GM12878 (cell line): ENCODE measurements around the gene CHKA. TPM values are rescaled to one million over a fixed set of nuclear protein-coding genes. Genes with fewer than 3 reads are reported as not detected.

Experiments
- CEBPZ ChIP-seq: fragments of 150-350 bp; IDR thresholded peaks from 2 replicates; pipeline ENCODE4 v1.6.1; 2016; ENCODE audit warnings: low read depth, low read length
- CREB1 ChIP-seq: IDR thresholded peaks from 2 replicates; pipeline ENCODE4 v1.6.1; 2012; ENCODE audit warnings: low read depth, mild to moderate bottlenecking, inconsistent platforms
- CREM ChIP-seq: IDR thresholded peaks from 2 replicates; pipeline ENCODE4 v1.6.1; 2014; ENCODE audit warnings: antibody characterized with exemption, low read depth
- ETV6 ChIP-seq, 2 experiments: fragments of 450-650 bp in 1 of 2; IDR thresholded peaks in 1 of 2; conservative IDR thresholded peaks in 1 of 2; 2 replicates each; pipeline ENCODE4 v1.6.1; 2014; ENCODE audit warnings: antibody characterized with exemption in 1 of 2, borderline replicate concordance in 1 of 2, low read depth in 1 of 2, mild to moderate bottlenecking in 1 of 2, moderate library complexity in 1 of 2
- GABPA ChIP-seq: IDR thresholded peaks from 2 replicates; pipeline ENCODE4 v1.6.1; 2014; ENCODE audit warnings: antibody characterized with exemption, low read depth, mild to moderate bottlenecking, inconsistent platforms
- IKZF2 ChIP-seq, 2 experiments: fragments of 450-650 bp; IDR thresholded peaks; 2 replicates each; pipeline ENCODE4 v1.6.1; 2017; ENCODE audit warnings: mild to moderate bottlenecking in 2 of 2, moderate library complexity in 2 of 2
- IRF5 ChIP-seq: fragments of 450-650 bp; IDR thresholded peaks from 2 replicates; pipeline ENCODE4 v1.6.1; 2017; ENCODE audit warnings: borderline replicate concordance
- KAT2A ChIP-seq: conservative IDR thresholded peaks from 2 replicates; pipeline ENCODE4 v1.6.1; 2011; ENCODE audit warnings: low read depth, low read length; ENCODE audit not compliant: control insufficient read depth
- MTA2 ChIP-seq: fragments of 450-650 bp; IDR thresholded peaks from 2 replicates; pipeline ENCODE4 v1.6.1; 2016; ENCODE audit warnings: low read depth, mild to moderate bottlenecking, moderate library complexity
- POLR2A ChIP-seq: IDR thresholded peaks from 2 replicates; pipeline ENCODE4 v1.6.1; 2011; ENCODE audit warnings: low read depth, mild to moderate bottlenecking, low read length
- RBBP5 ChIP-seq: fragments of 200-600 bp; sonication (generic); conservative IDR thresholded peaks from 2 replicates; pipeline ENCODE4 v1.6.1; 2016
- REST ChIP-seq: IDR thresholded peaks from 2 replicates; pipeline ENCODE4 v1.6.1; 2012; ENCODE audit warnings: mild to moderate bottlenecking, low read depth, low read length
- SMARCA5 ChIP-seq: fragments of 450-650 bp; IDR thresholded peaks from 2 replicates; pipeline ENCODE4 v1.6.1; 2017; ENCODE audit warnings: mild to moderate bottlenecking
- SPI1 ChIP-seq: IDR thresholded peaks from 2 replicates; pipeline ENCODE4 v1.6.1; 2011; ENCODE audit warnings: low read depth, mild to moderate bottlenecking, low read length, moderate library complexity, borderline replicate concordance; ENCODE audit not compliant: insufficient read depth
- SUPT20H ChIP-seq: IDR thresholded peaks from 2 replicates; pipeline ENCODE4 v1.6.1; 2011; ENCODE audit warnings: low read depth, mild to moderate bottlenecking, low read length, moderate library complexity, borderline replicate concordance; ENCODE audit not compliant: control insufficient read depth
- SUZ12 ChIP-seq: fragments of 200-600 bp; sonication (generic); IDR thresholded peaks from one replicate; pipeline ENCODE4 v1.6.1; 2018; ENCODE audit warnings: antibody characterized with exemption, mild to moderate bottlenecking; ENCODE audit not compliant: unreplicated experiment
- TCF7 ChIP-seq: IDR thresholded peaks from 2 replicates; pipeline ENCODE4 v1.6.1; 2014; ENCODE audit warnings: antibody characterized with exemption, borderline replicate concordance
- polyA plus RNA-seq, 11 experiments: library from polyadenylated mRNA; depleted of rRNA in 4 of 11; unstranded in 6 of 11; stranded (reverse) in 5 of 11; fragments of >200 nt; fragmentation: Nextera tagmentation in 4 of 11; fragmentation: Illumina TruSeq in 1 of 11; extraction: Ambion mirVana in 4 of 11; extraction: Trizol in 1 of 11; gene quantifications; 1 replicate in 1 of 11; 2 replicates in 10 of 11; pipeline versions ENCODE4 v1.2.1 to v1.2.3, GENCODE V29; 2011 to 2016; ENCODE audit warnings: inconsistent platforms in 2 of 11, missing spikeins in 2 of 11, low read depth in 1 of 11
- total RNA-seq, 4 experiments: library from RNA; depleted of rRNA in 3 of 4; stranded (reverse); fragments of >200 nt in 3 of 4; fragmentation: Illumina TruSeq in 1 of 4; extraction: Trizol in 1 of 4; gene quantifications; 2 replicates each; pipeline versions ENCODE4 v1.2.1 to v1.2.3, GENCODE V29; 2013 to 2021

Gene CHKA
- total and polyA plus RNA-seq, 10 of the 15 experiments (the other 5 are each of a cell fraction or from before 2014, with no cell fraction given): 5.2 to 29.2 (median 21.2) TPM

GRCh38 chr11:68040101-68040956 is 80.9 kb downstream of the CHKA start (continued):
- TF ChIP-seq SUZ12 (no peak), IKZF2 (IDR thresholded peaks at IDR 0.05) (peak; percentile 22 to 40; a peak in 2 of 4 replicates), ETV6 (conservative IDR thresholded peaks at IDR 0.05 in 1 of 2, IDR thresholded peaks at IDR 0.05 in 1 of 2; ENCODE audit: borderline replicate concordance in 1 of 2, low read depth in 1 of 2) (peak in 1 of 2 experiments; percentile 31; a peak in 1 of 4 replicates), RBBP5 (no peak), REST (no peak), GABPA (no peak), TCF7 (no peak), CREM (no peak), CREB1 (no peak), POLR2A (peak; percentile 61), SMARCA5 (peak; percentile 96), IRF5 (no peak), CEBPZ (no peak), KAT2A (no peak), SPI1 (peak; percentile 80), SUPT20H (no peak), MTA2 (0 out of 2 replicates have a peak, but pooled peaks have one; percentile 12)
- TF ChIP-seq, all 136 proteins: peak for 23
